Esophagus muscularis mucosa (tissue), 4 donors: ENCODE results near the gene NPHP4. TPM values are rescaled to one million over a fixed set of nuclear protein-coding genes. Genes with fewer than 3 reads are reported as not detected.

Source experiments
- DNase-seq: peaks from one replicate; pipeline ENCODE4 v3.0.0-alpha.2; 2017; ENCODE audit errors: extremely low spot score
- H3K27ac ChIP-seq, 4 donors: fragments of 200-600 bp; sonication (generic); replicated peaks in 1 of 4; 1 replicate in 3 of 4; 2 replicates in 1 of 4; pipeline ENCODE4 v1.5.1; 2016 to 2019; ENCODE audit warnings: mild to moderate bottlenecking in 1 of 4
- H3K27me3 ChIP-seq, 4 donors: fragments of 200-600 bp; sonication (generic); one replicate each; pipeline versions ENCODE4 v1.5.1 to v1.6.0; 2016 to 2019
- H3K36me3 ChIP-seq, 4 donors: fragments of 200-600 bp; sonication (generic); one replicate each; pipeline ENCODE4 v1.5.1; 2016 to 2019
- H3K4me1 ChIP-seq, 4 donors: fragments of 200-600 bp; sonication (generic); one replicate each; pipeline ENCODE4 v1.5.1; 2016 to 2019
- H3K4me3 ChIP-seq, 4 donors: fragments of 200-600 bp; sonication (generic); 1 replicate in 2 of 4; 2 replicates in 2 of 4; pipeline ENCODE4 v1.5.1; 2016 to 2019; ENCODE audit warnings: mild to moderate bottlenecking in 4 of 4, moderate library complexity in 1 of 4
- H3K9me3 ChIP-seq, 4 donors: fragments of 200-600 bp; sonication (generic); 1 replicate in 3 of 4; 2 replicates in 1 of 4; pipeline ENCODE4 v1.5.1; 2016 to 2019
- EP300 ChIP-seq: sonication (generic); formaldehyde crosslinking; IDR thresholded peaks from one replicate; pipeline ENCODE4 v1.6.1; 2017; ENCODE audit warnings: antibody characterized with exemption
- POLR2A ChIP-seq: fragments of 450-650 bp; IDR thresholded peaks from one replicate; pipeline ENCODE4 v1.6.1; 2017; ENCODE audit warnings: antibody characterized with exemption, moderate library complexity, mild to moderate bottlenecking, low read depth
- POLR2AphosphoS5 ChIP-seq, 2 donors: sonication (generic); formaldehyde crosslinking; IDR thresholded peaks; one replicate each; pipeline ENCODE4 v1.6.1; 2017; ENCODE audit warnings: antibody characterized with exemption in 2 of 2
- WGBS: methylation state at CpG from one replicate; pipeline ENCODE4 v1.1.5; 2018; 5-methylcytosine and 5-hydroxymethylcytosine counted together
- intact Hi-C: fragments of 100-400 bp; cut with DNase I; formaldehyde crosslinking; loops from one replicate; pipeline ENCODE4 v1.15.1; 2023
- total RNA-seq, 4 donors: library from RNA; depleted of rRNA; stranded (reverse); fragments of >200 nt; gene quantifications; one replicate each; pipeline versions ENCODE4 v1.1.0 to v1.2.1, GENCODE V29; 2016
- TF ChIP-seq, protein P1 (sequence below), 3 experiments: fragments of 200-600 bp in 2 of 3; fragments of 450-650 bp in 1 of 3; sonication (generic) in 2 of 3; IDR thresholded peaks; one replicate each; pipeline ENCODE4 v1.5.1; 2017 to 2019; ENCODE audit warnings: antibody characterized with exemption in 3 of 3, mild to moderate bottlenecking in 2 of 3, moderate library complexity in 1 of 3

NPHP4 gene
- total RNA-seq, 4 donors from 2014 or later = 6.5 to 9.1 (median 8.0) TPM

GRCh38 chr1:6011946-6012258, 19.7 kb upstream of the NPHP4 start:
- H3K27ac ChIP-seq = no peak overlapping the region
- no peak for DNase-seq
- 94% methylated on average over 3 of the region's 3 CpGs for WGBS
- H3K4me1 ChIP-seq = peaks cover 0 to 16% (median 0%) of the 10 kb centered on the region in 4 donors
- H3K27me3 ChIP-seq = no peaks in the 10 kb centered on the region
- no peak overlapping the region for H3K4me3 ChIP-seq
- intact Hi-C loops = no loop called here
- no peaks in the 10 kb centered on the region for H3K9me3 ChIP-seq
- peaks cover 0 to 6% (median 0%) of the 10 kb centered on the region in 4 donors for H3K36me3 ChIP-seq
- TF ChIP-seq, protein P1, sequence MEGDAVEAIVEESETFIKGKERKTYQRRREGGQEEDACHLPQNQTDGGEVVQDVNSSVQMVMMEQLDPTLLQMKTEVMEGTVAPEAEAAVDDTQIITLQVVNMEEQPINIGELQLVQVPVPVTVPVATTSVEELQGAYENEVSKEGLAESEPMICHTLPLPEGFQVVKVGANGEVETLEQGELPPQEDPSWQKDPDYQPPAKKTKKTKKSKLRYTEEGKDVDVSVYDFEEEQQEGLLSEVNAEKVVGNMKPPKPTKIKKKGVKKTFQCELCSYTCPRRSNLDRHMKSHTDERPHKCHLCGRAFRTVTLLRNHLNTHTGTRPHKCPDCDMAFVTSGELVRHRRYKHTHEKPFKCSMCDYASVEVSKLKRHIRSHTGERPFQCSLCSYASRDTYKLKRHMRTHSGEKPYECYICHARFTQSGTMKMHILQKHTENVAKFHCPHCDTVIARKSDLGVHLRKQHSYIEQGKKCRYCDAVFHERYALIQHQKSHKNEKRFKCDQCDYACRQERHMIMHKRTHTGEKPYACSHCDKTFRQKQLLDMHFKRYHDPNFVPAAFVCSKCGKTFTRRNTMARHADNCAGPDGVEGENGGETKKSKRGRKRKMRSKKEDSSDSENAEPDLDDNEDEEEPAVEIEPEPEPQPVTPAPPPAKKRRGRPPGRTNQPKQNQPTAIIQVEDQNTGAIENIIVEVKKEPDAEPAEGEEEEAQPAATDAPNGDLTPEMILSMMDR (IDR thresholded peaks at IDR 0.05) = no peak
- TF ChIP-seq EP300 (no peak), POLR2A (no peak), POLR2AphosphoS5 (IDR thresholded peaks at IDR 0.05) (no peak)

DNA sequence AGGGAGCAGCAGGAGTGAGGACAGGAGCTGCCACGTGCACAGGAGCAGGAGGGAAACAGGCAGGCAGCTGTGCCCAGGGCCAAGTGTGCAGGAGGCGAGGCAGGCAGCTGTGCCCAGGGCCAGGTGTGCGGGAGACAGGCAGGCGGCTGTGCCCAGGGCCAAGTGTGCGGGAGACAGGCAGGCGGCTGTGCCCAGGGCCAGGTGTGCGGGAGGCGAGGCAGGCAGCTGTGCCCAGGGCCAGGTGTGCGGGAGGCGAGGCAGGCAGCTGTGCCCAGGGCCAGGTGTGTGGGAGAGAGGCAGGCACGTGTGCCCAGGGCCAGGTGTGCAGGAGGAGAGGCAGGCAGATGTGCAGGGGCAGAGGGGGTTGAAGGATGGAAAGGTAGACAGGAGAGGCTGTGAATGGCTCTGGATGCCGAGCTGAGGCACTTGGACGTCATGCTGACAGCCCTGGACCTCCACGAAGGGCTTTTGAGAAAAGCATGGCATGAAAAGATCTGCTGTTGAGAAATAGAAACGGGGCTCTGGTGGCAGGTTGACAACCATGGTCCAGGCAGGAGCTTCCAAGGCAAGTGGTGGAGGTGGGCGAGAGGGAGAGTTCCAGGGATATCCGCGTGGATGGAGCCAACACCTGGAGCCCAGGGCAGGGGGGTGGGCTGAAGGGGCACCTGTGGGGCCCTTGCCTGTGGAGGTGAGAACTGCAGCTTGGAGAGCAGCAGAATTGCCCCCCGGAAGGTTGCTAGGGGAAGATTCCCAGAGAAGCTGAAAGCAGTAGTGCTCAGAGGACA, 19.1 kb upstream of the NPHP4 start:
- peaks cover 0 to 14% (median 0%) of the 10 kb centered on the region in 4 donors for H3K4me1 ChIP-seq
- DNase-seq = no peak
- intact Hi-C loops = no loop called here
- WGBS = 89% methylated on average over 18 of the region's 19 CpGs
- peaks cover 0 to 6% (median 0%) of the 10 kb centered on the region in 4 donors for H3K36me3 ChIP-seq
- no peak overlapping the region for H3K4me3 ChIP-seq
- no peaks in the 10 kb centered on the region for H3K27me3 ChIP-seq
- TF ChIP-seq POLR2A = no peak
- no peak for TF ChIP-seq EP300
- no peak for TF ChIP-seq POLR2AphosphoS5 (IDR thresholded peaks at IDR 0.05)
- TF ChIP-seq, protein P1 (IDR thresholded peaks at IDR 0.05) = no peak
- H3K9me3 ChIP-seq = no peaks in the 10 kb centered on the region
- no peak overlapping the region for H3K27ac ChIP-seq

DNA sequence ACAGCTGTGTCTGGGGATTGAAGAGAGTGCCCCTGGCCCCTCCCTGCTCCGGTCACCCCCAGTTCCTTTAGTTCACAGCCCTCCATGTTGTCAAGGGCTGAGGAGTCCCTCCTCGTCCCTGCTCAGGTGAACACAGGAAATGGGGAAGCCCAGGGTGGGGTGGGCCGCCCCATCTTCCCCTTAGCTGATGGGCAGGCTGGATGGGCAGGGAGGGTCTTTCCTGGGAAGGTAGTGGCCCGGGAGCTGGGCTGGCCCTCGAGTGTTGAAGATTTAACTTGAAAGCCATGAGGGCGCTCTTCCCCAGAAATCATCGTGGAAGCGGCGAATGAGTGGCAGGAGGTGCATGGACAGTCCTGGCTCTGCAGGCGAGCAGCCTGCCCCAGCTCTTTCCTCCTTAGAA, 18.3 kb upstream of the NPHP4 start:
- Histone ChIP-seq H3K27me3 (no peaks in the 10 kb centered on the region), H3K9me3 (no peaks in the 10 kb centered on the region), H3K4me3 (no peak overlapping the region), H3K4me1 (peaks cover 0 to 8% (median 0%) of the 10 kb centered on the region in 4 donors), H3K36me3 (peaks cover 0 to 6% (median 0%) of the 10 kb centered on the region in 4 donors), H3K27ac (no peak overlapping the region)
- 87% methylated on average over 10 of the region's 10 CpGs for WGBS
- DNase-seq = no peak
- TF ChIP-seq POLR2A = no peak
- intact Hi-C loops = no loop called here

DNA sequence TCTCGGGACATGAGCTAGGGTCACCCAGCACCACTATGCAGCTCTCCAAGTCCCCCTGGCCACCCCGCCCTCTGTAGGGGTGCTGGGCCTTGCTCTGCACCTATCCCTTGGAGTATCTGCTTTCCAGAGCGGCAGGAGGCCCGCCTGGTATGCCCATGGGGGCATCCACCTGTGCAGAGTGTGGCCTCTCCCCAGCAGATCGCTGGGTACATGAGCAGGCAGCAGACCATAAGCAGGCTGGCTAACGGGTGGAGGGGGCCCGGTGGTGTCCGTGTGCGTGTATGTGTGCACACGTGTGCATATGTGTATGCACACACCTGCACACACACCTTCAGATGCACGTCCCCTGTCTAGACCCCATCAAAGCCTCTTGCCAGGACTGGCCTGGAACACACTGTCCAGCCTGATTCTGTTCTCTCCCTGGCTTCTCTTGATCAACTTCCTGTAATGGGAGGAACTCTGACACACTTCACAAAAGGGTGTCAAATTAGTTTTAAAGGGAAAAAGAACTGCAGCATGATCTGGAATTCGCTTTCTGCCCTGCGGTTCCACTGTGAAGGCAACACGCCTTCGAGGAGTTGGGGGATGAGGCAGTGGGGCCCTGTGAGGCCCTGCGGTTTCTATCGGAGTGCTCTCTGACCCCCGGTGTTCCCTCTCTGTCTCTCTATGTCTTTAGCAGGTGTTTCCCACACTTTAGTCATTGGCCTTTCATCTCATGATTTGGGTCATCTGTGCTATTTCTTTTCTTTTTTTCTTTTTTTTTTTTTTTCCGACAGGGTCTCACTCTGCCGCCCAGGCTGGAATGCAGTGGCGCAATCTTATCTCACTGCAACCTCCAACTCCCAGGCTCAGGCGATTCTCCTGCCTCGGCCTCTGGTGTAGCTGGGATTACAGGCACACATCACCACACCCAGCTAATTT, 17.2 kb upstream of the NPHP4 start:
- no peak for DNase-seq
- Histone ChIP-seq H3K4me1 (no peaks in the 10 kb centered on the region), H3K36me3 (peaks cover 0 to 6% (median 0%) of the 10 kb centered on the region in 4 donors), H3K27ac (no peak overlapping the region), H3K9me3 (no peaks in the 10 kb centered on the region), H3K4me3 (no peak overlapping the region), H3K27me3 (no peaks in the 10 kb centered on the region)
- TF ChIP-seq POLR2A (no peak), POLR2AphosphoS5 (IDR thresholded peaks at IDR 0.05) (no peak), EP300 (no peak)
- TF ChIP-seq, protein P1 (IDR thresholded peaks at IDR 0.05) = no peak
- 91% methylated on average over 23 of the region's 23 CpGs for WGBS
- intact Hi-C loops = no loop called here

- DNase-seq = no peak
- H3K27ac ChIP-seq = no peak overlapping the region
- H3K4me1 ChIP-seq = no peaks in the 10 kb centered on the region
- no peaks in the 10 kb centered on the region for H3K9me3 ChIP-seq
- peaks cover 0 to 6% (median 0%) of the 10 kb centered on the region in 4 donors for H3K36me3 ChIP-seq
- intact Hi-C loops = no loop called here
- TF ChIP-seq POLR2AphosphoS5 (IDR thresholded peaks at IDR 0.05) (no peak), EP300 (no peak), POLR2A (no peak)
- TF ChIP-seq, protein P1 (IDR thresholded peaks at IDR 0.05) = no peak
- WGBS = 90% methylated on average over 5 of the region's 6 CpGs
- no peak overlapping the region for H3K4me3 ChIP-seq
- H3K27me3 ChIP-seq = no peaks in the 10 kb centered on the region
Observed at GRCh38 chr1:6008696-6009095, 16.5 kb upstream of the NPHP4 start.
